T47D (cell line): ENCODE results near the gene DHX16.
"Not testable (repeated sequence)": the region's sequence is repeated elsewhere in the genome, so short reads cannot be mapped to it uniquely, and the experiment has no call there.

Experiments
- DNase-seq, 2 experiments: peaks; one replicate each; pipeline versions ENCODE4 v3.0.0 to v3.0.0-alpha.2; 2011 to 2012; ENCODE audit warnings: low read depth in 1 of 2, low spot score in 1 of 2
- JUND ChIP-seq: IDR thresholded peaks from 2 replicates; pipeline ENCODE4 v1.6.1; 2012; ENCODE audit warnings: low read depth
- in situ Hi-C: cut with HindIII; loops from 2 replicates; pipeline ENCODE4 v1.10.0; 2016; ENCODE audit warnings: low sequenced_read_pairs, low pct_unique_long_range_greater_than_20kb

Gene DHX16

GRCh38 chr6:30672445-30673253 is at the start of gene DHX16:
DHX16 (minus strand) TSS chr6:30673006; CDS start chr6:30672841, 165 bp downstream.
- DNase-seq, result peak; percentile 87 to 99
- in situ Hi-C loops, result no loop called here
- no peak for TF ChIP-seq JUND

DNA sequence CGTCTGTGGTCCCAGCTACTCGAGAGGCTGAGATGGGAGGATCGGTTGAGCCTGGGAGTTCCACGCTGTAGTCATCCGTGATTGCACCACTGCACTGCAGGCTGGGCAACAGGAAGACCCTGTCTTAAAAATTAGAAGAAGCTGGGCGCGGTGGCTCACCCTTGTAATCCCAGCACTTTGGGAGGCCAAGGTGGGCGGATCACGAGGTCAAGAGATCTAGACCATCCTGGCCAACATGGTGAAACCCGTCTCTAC is 49.1 kb upstream of the DHX16 start:
- DNase-seq, in situ Hi-C loops: not testable (repeated sequence)

- TF ChIP-seq JUND, result no peak
- in situ Hi-C loops, result no loop called here
- DNase-seq, result peak; percentile 68 to 94
These were observed 48.6 kb upstream of the DHX16 start for GRCh38 chr6:30721198-30722024.

- in situ Hi-C loops, result no loop called here
- no peak for TF ChIP-seq JUND
- peak in 1 of 2 experiments; percentile 70 for DNase-seq
These were observed 48.0 kb upstream of the DHX16 start for GRCh38 chr6:30720738-30721197.

DNA sequence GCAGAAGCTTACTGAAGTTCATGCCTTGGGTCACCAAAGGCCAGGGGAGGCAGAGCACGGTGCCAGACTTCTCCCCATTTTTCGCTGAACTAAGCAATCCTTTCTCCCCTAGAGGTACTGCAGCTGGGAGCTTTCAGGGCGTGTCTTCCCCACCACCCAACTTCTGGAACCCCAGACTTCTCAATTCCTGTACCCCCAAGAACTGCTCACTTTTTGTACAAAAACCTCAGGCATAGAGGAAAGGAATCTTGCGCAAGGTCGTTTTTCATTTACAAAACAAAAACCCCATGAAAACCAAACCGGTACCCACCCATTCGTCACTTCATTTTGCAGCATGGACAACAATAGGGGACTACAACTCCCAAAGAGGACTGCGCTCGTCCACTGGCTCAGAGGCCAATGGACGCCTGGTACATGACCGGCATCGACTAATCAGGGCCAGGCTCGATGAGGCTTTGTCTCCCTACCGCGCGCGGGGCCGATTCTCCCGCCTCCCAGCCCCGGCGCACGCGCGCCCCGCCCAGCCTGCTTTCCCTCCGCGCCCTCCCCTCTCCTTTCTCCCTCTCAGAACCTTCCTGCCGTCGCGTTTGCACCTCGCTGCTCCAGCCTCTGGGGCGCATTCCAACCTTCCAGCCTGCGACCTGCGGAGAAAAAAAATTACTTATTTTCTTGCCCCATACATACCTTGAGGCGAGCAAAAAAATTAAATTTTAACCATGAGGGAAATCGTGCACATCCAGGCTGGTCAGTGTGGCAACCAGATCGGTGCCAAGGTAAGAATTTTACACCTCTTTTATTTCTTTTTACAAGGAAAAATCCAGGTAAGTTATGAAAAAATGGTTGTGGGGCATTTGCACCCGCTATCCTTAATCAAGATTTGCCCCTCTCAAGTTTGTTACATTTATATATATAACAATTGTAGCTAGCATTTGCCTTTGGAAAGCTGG is 47.3 kb upstream of the DHX16 start, which contains the start of gene TUBB:
TUBB (plus strand) TSS at position 562 of the 947 bp plus-strand sequence; CDS start at position 717, 155 bp downstream.
- no peak for TF ChIP-seq JUND
- DNase-seq, result peak; percentile 87 to 99
- in situ Hi-C loops, result no loop called here

DNA sequence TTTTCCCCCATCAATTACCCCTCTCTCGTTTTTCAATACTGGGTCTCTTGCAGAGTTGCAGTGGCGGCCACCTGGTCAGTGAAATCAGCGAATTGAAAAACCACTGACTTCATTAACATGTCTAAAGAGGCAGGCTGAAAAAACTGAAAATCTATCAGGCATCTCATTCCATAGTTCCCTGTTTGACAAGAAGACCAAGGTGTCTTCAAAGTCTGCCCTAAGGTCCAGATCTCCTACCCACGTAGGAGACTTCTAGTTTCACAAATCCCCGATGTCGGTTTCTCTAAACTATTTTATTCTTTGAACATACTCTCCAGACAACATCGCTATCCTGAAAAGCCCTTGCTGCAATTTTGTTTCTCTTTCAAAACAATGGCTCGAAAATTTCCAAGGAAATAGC is 46.5 kb upstream of the DHX16 start:
- in situ Hi-C loops, result no loop called here
- DNase-seq, result no peak
- no peak for TF ChIP-seq JUND

GRCh38 chr6:30717845-30718720 is 45.3 kb upstream of the DHX16 start:
- in situ Hi-C loops, DNase-seq: not testable (repeated sequence)

DNA sequence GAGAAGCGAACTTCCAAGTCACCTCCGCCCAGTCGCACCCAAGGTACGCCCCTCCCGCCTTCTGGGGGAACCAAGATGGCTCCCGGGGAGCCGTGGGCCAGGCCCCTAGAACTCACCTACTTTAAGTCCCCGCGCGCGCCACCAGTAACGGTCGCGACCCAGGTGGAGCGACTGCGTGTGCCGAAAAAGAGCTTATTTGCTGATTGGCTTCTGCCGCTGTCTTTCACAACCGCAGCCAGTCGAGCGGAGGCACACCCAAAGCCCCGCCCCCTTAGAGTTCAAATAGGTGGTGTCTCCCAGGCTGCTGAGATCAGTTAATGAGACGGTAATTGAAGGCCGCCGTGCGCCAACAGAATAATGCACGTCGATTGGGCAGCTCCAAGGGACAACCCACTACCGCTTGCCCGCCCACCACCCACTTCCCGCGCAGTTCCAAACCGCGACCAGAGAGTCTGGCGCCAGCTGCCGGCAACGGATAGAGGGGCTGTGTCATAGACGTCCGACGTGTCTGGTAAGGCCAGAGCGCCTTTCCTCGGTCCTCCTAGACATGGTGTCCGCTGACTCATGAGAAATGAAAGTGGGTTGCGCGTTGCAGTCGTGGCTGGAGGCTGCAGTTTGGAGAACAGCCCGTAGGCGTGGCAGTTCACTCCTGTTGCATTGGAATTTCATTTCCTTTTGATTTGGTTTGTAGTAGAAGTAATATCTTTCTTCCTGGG is 44.5 kb upstream of the DHX16 start, which contains the start of gene MDC1:
MDC1 (minus strand) TSS at position 153 of the 716 bp plus-strand sequence. CDS start 2,106 bp downstream, outside the sequence.
- in situ Hi-C loops, result no loop called here
- peak; percentile 83 to 100 for DNase-seq
- no peak for TF ChIP-seq JUND

- TF ChIP-seq JUND, result no peak
- in situ Hi-C loops, result no loop called here
- DNase-seq, result no peak
These were observed 44.0 kb upstream of the DHX16 start for GRCh38 chr6:30716879-30717128.

GRCh38 chr6:30714263-30714662 is 41.5 kb upstream of the DHX16 start:
- in situ Hi-C loops, result no loop called here
- DNase-seq, result no peak
- TF ChIP-seq JUND, result no peak

- no peak for TF ChIP-seq JUND
- no peak for DNase-seq
- in situ Hi-C loops, result no loop called here
These were observed 39.7 kb upstream of the DHX16 start for GRCh38 chr6:30712441-30712945.
